Thoracic aorta (tissue), 2 donors: Measurements from ENCODE around the gene RNF11. TPM values are rescaled to one million over a fixed set of nuclear protein-coding genes. Genes with fewer than 3 reads are reported as not detected.

Source experiments
- total RNA-seq, 2 donors: library from RNA; depleted of rRNA; stranded (reverse); fragments of >200 nt; gene quantifications; one replicate each; pipeline versions ENCODE4 v1.1.0 to v1.2.3, GENCODE V29; 2016

RNF11 gene
- total RNA-seq, 2 donors from 2014 or later = 102 to 112 TPM

Other genes with a start within 250 kb of the RNF11 start
- gene C1orf185, start 134.0 kb upstream of the RNF11 start, total RNA-seq = not detected
- 1 to 10 TPM; 1.2 to 4.0 TPM for gene TTC39A, start 94.3 kb downstream of the RNF11 start, total RNA-seq